Mesendoderm (in vitro differentiated cells): Measurements from ENCODE around the gene PSMB7.

Source experiments
- DNase-seq: peaks from one replicate; pipeline ENCODE4 v3.0.0; 2013
- H2AK5ac ChIP-seq: 2 replicates; pipeline ENCODE4 v1.6.1; 2013; ENCODE audit warnings: low read length, inconsistent platforms
- H2BK120ac ChIP-seq: 2 replicates; pipeline ENCODE4 v1.6.1; 2013; ENCODE audit warnings: low read depth, mild to moderate bottlenecking, low read length, moderate library complexity, mixed read lengths
- H2BK15ac ChIP-seq: replicated peaks from 2 replicates; pipeline ENCODE4 v1.6.1; 2013; ENCODE audit warnings: low read depth, mild to moderate bottlenecking, moderate library complexity
- H2BK5ac ChIP-seq: 2 replicates; pipeline ENCODE4 v1.6.1; 2013; ENCODE audit warnings: low read length, inconsistent platforms
- H3K18ac ChIP-seq: 2 replicates; pipeline ENCODE4 v1.6.1; 2013; ENCODE audit warnings: mild to moderate bottlenecking, low read length, mixed read lengths
- H3K23ac ChIP-seq: one replicate; pipeline ENCODE4 v1.6.1; 2013; ENCODE audit warnings: low read length
- H3K27ac ChIP-seq: 2 replicates; pipeline ENCODE4 v1.5.1; 2013; ENCODE audit warnings: low read depth, mild to moderate bottlenecking, inconsistent platforms, low read length, moderate library complexity
- H3K27me3 ChIP-seq: 2 replicates; pipeline ENCODE4 v1.6.1; 2013; ENCODE audit warnings: low read length, control low read depth, mild to moderate bottlenecking, inconsistent platforms; ENCODE audit not compliant: insufficient read depth, poor library complexity
- H3K36me3 ChIP-seq: 2 replicates; pipeline ENCODE4 v1.6.1; 2013; ENCODE audit warnings: low read length, inconsistent platforms; ENCODE audit not compliant: control insufficient read depth, insufficient read depth
- H3K4ac ChIP-seq: one replicate; pipeline ENCODE4 v1.6.1; 2013; ENCODE audit warnings: low read depth, mild to moderate bottlenecking, low read length, moderate library complexity
- H3K4me1 ChIP-seq: 2 replicates; pipeline ENCODE4 v1.6.1; 2013; ENCODE audit warnings: low read depth, low read length, inconsistent platforms; ENCODE audit not compliant: control insufficient read depth
- H3K4me2 ChIP-seq: 2 replicates; pipeline ENCODE4 v1.6.1; 2013; ENCODE audit warnings: low read length
- H3K4me3 ChIP-seq: 2 replicates; pipeline ENCODE4 v1.5.1; 2013; ENCODE audit warnings: mild to moderate bottlenecking, low read length
- H3K56ac ChIP-seq: one replicate; pipeline ENCODE4 v1.6.1; 2013; ENCODE audit warnings: low read length
- H3K79me1 ChIP-seq: 2 replicates; pipeline ENCODE4 v1.6.1; 2013; ENCODE audit warnings: low read length, inconsistent platforms
- H3K79me2 ChIP-seq: 2 replicates; pipeline ENCODE4 v1.6.1; 2013; ENCODE audit warnings: mild to moderate bottlenecking, low read length; ENCODE audit not compliant: control insufficient read depth, insufficient read depth
- H3K9ac ChIP-seq: 2 replicates; pipeline ENCODE4 v1.6.1; 2013; ENCODE audit warnings: low read length, inconsistent platforms
- H4K5ac ChIP-seq: one replicate; pipeline ENCODE4 v1.6.1; 2013; ENCODE audit warnings: low read length
- H4K8ac ChIP-seq: one replicate; pipeline ENCODE4 v1.6.1; 2013; ENCODE audit warnings: low read depth, mild to moderate bottlenecking, control low read depth, low read length, moderate library complexity
- WGBS: extraction: QIAGEN DNeasy Blood & Tissue Kit; methylation state at CpG from one replicate; pipeline ENCODE4 v1.1.7; 2013; ENCODE audit warnings: low lambda C conversion rate, missing lambda C conversion rate; ENCODE audit not compliant: insufficient coverage; ENCODE audit errors: extremely low coverage; 5-methylcytosine and 5-hydroxymethylcytosine counted together

Gene PSMB7

GRCh38 chr9:124456341-124457078, 41.3 kb upstream of the PSMB7 start:
- no peak overlapping the region for H3K56ac ChIP-seq

GRCh38 chr9:124455820-124456219, 40.6 kb upstream of the PSMB7 start:
- Histone ChIP-seq H3K79me2 (no peaks in the 10 kb centered on the region), H3K4me3 (no peak overlapping the region), H2BK15ac (no peak overlapping the region), H2AK5ac (no peak overlapping the region), H2BK5ac (no peak overlapping the region), H3K79me1 (no peaks in the 10 kb centered on the region), H3K56ac (no peak overlapping the region), H4K8ac (no peak overlapping the region), H3K4ac (no peak overlapping the region), H3K4me2 (no peak overlapping the region), H3K23ac (no peak overlapping the region), H3K36me3 (no peaks in the 10 kb centered on the region), H4K5ac (no peak overlapping the region), H3K27me3 (no peaks in the 10 kb centered on the region), H3K27ac (no peak overlapping the region), H3K4me1 (peaks cover 5% of the 10 kb centered on the region), H2BK120ac (no peak overlapping the region), H3K18ac (no peak overlapping the region), H3K9ac (no peak overlapping the region)
- no CpG with 5 or more reads among the region's 7 CpGs for WGBS
- no peak for DNase-seq

More at GRCh38 chr9:124456341-124457078, 41.3 kb upstream of the PSMB7 start:
- Histone ChIP-seq H2BK5ac (no peak overlapping the region), H3K9ac (no peak overlapping the region), H3K79me1 (no peaks in the 10 kb centered on the region), H2AK5ac (no peak overlapping the region), H3K4me2 (no peak overlapping the region), H2BK15ac (no peak overlapping the region), H3K27ac (no peak overlapping the region), H2BK120ac (no peak overlapping the region), H3K27me3 (no peaks in the 10 kb centered on the region), H4K5ac (no peak overlapping the region), H3K18ac (no peak overlapping the region), H3K4me3 (no peak overlapping the region), H3K23ac (no peak overlapping the region), H3K79me2 (no peaks in the 10 kb centered on the region), H4K8ac (no peak overlapping the region), H3K4me1 (peaks cover 3% of the 10 kb centered on the region), H3K36me3 (no peaks in the 10 kb centered on the region), H3K4ac (no peak overlapping the region)
- DNase-seq = no peak
- WGBS = no CpG with 5 or more reads among the region's 15 CpGs

- H2BK120ac ChIP-seq = no peak overlapping the region
- no peak overlapping the region for H3K23ac ChIP-seq
- H4K5ac ChIP-seq = no peak overlapping the region
Observed at GRCh38 chr9:124454791-124455443, 39.7 kb upstream of the PSMB7 start.

GRCh38 chr9:124454296-124454695, 39.1 kb upstream of the PSMB7 start:
- no CpG with 5 or more reads among the region's 9 CpGs for WGBS
- Histone ChIP-seq H2AK5ac (no peak overlapping the region), H3K4me3 (no peak overlapping the region), H3K9ac (no peak overlapping the region), H4K8ac (no peak overlapping the region), H3K79me1 (no peaks in the 10 kb centered on the region), H3K18ac (no peak overlapping the region), H3K36me3 (no peaks in the 10 kb centered on the region), H3K4me1 (peaks cover 7% of the 10 kb centered on the region), H3K23ac (no peak overlapping the region), H3K4me2 (no peak overlapping the region), H2BK15ac (no peak overlapping the region), H3K4ac (no peak overlapping the region), H2BK5ac (no peak overlapping the region), H3K56ac (no peak overlapping the region), H4K5ac (no peak overlapping the region), H2BK120ac (no peak overlapping the region), H3K27ac (no peak overlapping the region), H3K27me3 (no peaks in the 10 kb centered on the region), H3K79me2 (no peaks in the 10 kb centered on the region)
- no peak for DNase-seq

More at GRCh38 chr9:124454791-124455443, 39.7 kb upstream of the PSMB7 start:
- H3K4ac ChIP-seq = no peak overlapping the region
- H3K4me3 ChIP-seq = no peak overlapping the region
- no peaks in the 10 kb centered on the region for H3K36me3 ChIP-seq
- H3K4me1 ChIP-seq = peaks cover 7% of the 10 kb centered on the region
- no peak for DNase-seq
- no peak overlapping the region for H2BK15ac ChIP-seq
- H2AK5ac ChIP-seq = no peak overlapping the region
- no peak overlapping the region for H3K27ac ChIP-seq
- H3K18ac ChIP-seq = no peak overlapping the region
- H3K79me1 ChIP-seq = no peaks in the 10 kb centered on the region
- no peak overlapping the region for H3K56ac ChIP-seq
- H4K8ac ChIP-seq = no peak overlapping the region
- H3K9ac ChIP-seq = no peak overlapping the region
- H3K79me2 ChIP-seq = no peaks in the 10 kb centered on the region
- WGBS = no CpG with 5 or more reads among the region's 14 CpGs
- no peak overlapping the region for H3K4me2 ChIP-seq
- H2BK5ac ChIP-seq = no peak overlapping the region
- H3K27me3 ChIP-seq = no peaks in the 10 kb centered on the region

- Histone ChIP-seq H3K79me2 (no peaks in the 10 kb centered on the region), H3K4ac (no peak overlapping the region), H3K18ac (no peak overlapping the region), H3K27me3 (no peaks in the 10 kb centered on the region), H3K9ac (peak overlapping the region; percentile 47), H3K36me3 (no peaks in the 10 kb centered on the region), H3K56ac (peak overlapping the region; percentile 69), H3K4me1 (peaks cover 7% of the 10 kb centered on the region), H2BK5ac (no peak overlapping the region), H2BK120ac (no peak overlapping the region), H3K4me2 (peak overlapping the region; percentile 49), H3K4me3 (no peak overlapping the region), H4K8ac (no peak overlapping the region), H2BK15ac (no peak overlapping the region), H4K5ac (no peak overlapping the region), H3K23ac (no peak overlapping the region), H2AK5ac (no peak overlapping the region), H3K79me1 (no peaks in the 10 kb centered on the region), H3K27ac (no peak overlapping the region)
- no CpG with 5 or more reads among the region's 35 CpGs for WGBS
- peak; percentile 57 for DNase-seq
Observed at GRCh38 chr9:124453586-124454191, 38.4 kb upstream of the PSMB7 start.
